ENCODE results near the gene CIITA. TPM values are rescaled to one million over a fixed set of nuclear protein-coding genes. Genes with fewer than 3 reads are reported as not detected.
A peak's percentile ranks its signal among the peaks of the same experiment; 100 is the strongest.

The CIITA gene
- total RNA-seq, 1 experiment from 2014 or later, result 0.26 TPM

GRCh38 chr16:10879681-10880589 lies 2.9 kb downstream of the CIITA start:
- no peak overlapping the region for H3K27ac Mint-ChIP-seq

More at GRCh38 chr16:10879681-10880589, 2.9 kb downstream of the CIITA start:
- no peak for ATAC-seq
- ChIA-PET CTCF (interaction anchor here (1.4 to 5.0 kb wide), 2 partner anchors 35 to 39 kb away, joined by 3 to 45 read pairs; no protein-coding TSS in a partner anchor), POLR2A (no interaction called here)
- Mint-ChIP-seq H3K4me3 (peak overlapping the region; percentile 70), H3K36me3 (no peaks in the 10 kb centered on the region), H3K4me1 (peaks cover 34% of the 10 kb centered on the region), H3K27me3 (ENCODE audit: low read depth) (peaks cover 39% of the 10 kb centered on the region), H3K9me3 (no peaks in the 10 kb centered on the region)
- TF ChIP-seq ELF4 (CRISPR knock-in tag; IDR thresholded peaks at IDR 0.05; ENCODE audit: low read depth), result no peak
- no peak for TF ChIP-seq NFE2L1 (CRISPR knock-in tag; IDR thresholded peaks at IDR 0.05)
- TF ChIP-seq ZNF425 (CRISPR knock-in tag; conservative IDR thresholded peaks at IDR 0.05), result no peak
- TF ChIP-seq TEAD4 (CRISPR knock-in tag; IDR thresholded peaks at IDR 0.05), result no peak
- TF ChIP-seq IRF1 (CRISPR knock-in tag; IDR thresholded peaks at IDR 0.05), result no peak
- no peak for TF ChIP-seq PRDM15 (CRISPR knock-in tag; IDR thresholded peaks at IDR 0.05)
- TF ChIP-seq RELA (CRISPR knock-in tag; IDR thresholded peaks at IDR 0.05; ENCODE audit: borderline replicate concordance), result no peak
- TF ChIP-seq MLX (CRISPR knock-in tag; IDR thresholded peaks at IDR 0.05), result no peak
- TF ChIP-seq CBFB (CRISPR knock-in tag; IDR thresholded peaks at IDR 0.05; ENCODE audit: low read depth), result no peak
- no peak for TF ChIP-seq PRRX2 (CRISPR knock-in tag; IDR thresholded peaks at IDR 0.05)
- TF ChIP-seq CREB1 (CRISPR knock-in tag; IDR thresholded peaks at IDR 0.05), result no peak
- no peak for TF ChIP-seq ZNF423 (CRISPR knock-in tag; IDR thresholded peaks at IDR 0.05)
- no peak for TF ChIP-seq ZNF121 (CRISPR knock-in tag; IDR thresholded peaks at IDR 0.05)
- no peak for TF ChIP-seq GABPB1 (CRISPR knock-in tag; IDR thresholded peaks at IDR 0.05)
- TF ChIP-seq GRHL2 (CRISPR knock-in tag; IDR thresholded peaks at IDR 0.05; ENCODE audit: insufficient replicate concordance, severe bottlenecking), result no peak
- TF ChIP-seq ZNF232 (CRISPR knock-in tag; IDR thresholded peaks at IDR 0.05), result no peak
- TF ChIP-seq ERG (CRISPR knock-in tag; IDR thresholded peaks at IDR 0.05), result no peak
- DNase-seq (ENCODE audit: low spot score), result no peak
